Ascending aorta (tissue), 2 donors: ENCODE measurements around the gene CACNG4. TPM values are rescaled to one million over a fixed set of nuclear protein-coding genes. Genes with fewer than 3 reads are reported as not detected.

ENCODE experiments used
- DNase-seq, 2 donors: peaks; one replicate each; pipeline ENCODE4 v3.0.0-alpha.2; 2019; ENCODE audit warnings: low spot score in 2 of 2
- H3K27ac ChIP-seq, 2 donors: fragments of 200-600 bp; sonication (generic); one replicate each; pipeline ENCODE4 v1.5.1; 2016 to 2017; ENCODE audit warnings: mild to moderate bottlenecking in 1 of 2
- H3K27me3 ChIP-seq: fragments of 200-600 bp; sonication (generic); one replicate; pipeline ENCODE4 v1.5.1; 2017
- H3K36me3 ChIP-seq, 2 donors: fragments of 200-600 bp; sonication (generic); one replicate each; pipeline ENCODE4 v1.5.1; 2016
- H3K4me1 ChIP-seq, 2 donors: fragments of 200-600 bp; sonication (generic); one replicate each; pipeline ENCODE4 v1.5.1; 2016 to 2017; ENCODE audit warnings: mild to moderate bottlenecking in 1 of 2
- H3K4me3 ChIP-seq, 2 donors: fragments of 200-600 bp; sonication (generic); one replicate each; pipeline ENCODE4 v1.5.1; 2016 to 2017; ENCODE audit warnings: mild to moderate bottlenecking in 1 of 2
- H3K9me3 ChIP-seq, 2 donors: fragments of 200-600 bp; sonication (generic); one replicate each; pipeline ENCODE4 v1.5.1; 2016
- CTCF ChIP-seq, 3 experiments: fragments of 200-600 bp in 2 of 3; fragments of 450-650 bp in 1 of 3; sonication (generic) in 2 of 3; IDR thresholded peaks; one replicate each; pipeline ENCODE4 v1.5.1; 2016 to 2019; ENCODE audit warnings: antibody characterized with exemption in 3 of 3, mild to moderate bottlenecking in 1 of 3, moderate library complexity in 1 of 3
- intact Hi-C: fragments of 100-400 bp; cut with DNase I; formaldehyde crosslinking; loops from one replicate; pipeline ENCODE4 v1.15.1; 2023
- total RNA-seq: library from RNA; depleted of rRNA; stranded (reverse); fragments of >200 nt; gene quantifications from one replicate; pipeline ENCODE4 v1.1.0, GENCODE V29; 2016

Gene CACNG4
- total RNA-seq, 1 donor from 2014 or later: not detected

DNA sequence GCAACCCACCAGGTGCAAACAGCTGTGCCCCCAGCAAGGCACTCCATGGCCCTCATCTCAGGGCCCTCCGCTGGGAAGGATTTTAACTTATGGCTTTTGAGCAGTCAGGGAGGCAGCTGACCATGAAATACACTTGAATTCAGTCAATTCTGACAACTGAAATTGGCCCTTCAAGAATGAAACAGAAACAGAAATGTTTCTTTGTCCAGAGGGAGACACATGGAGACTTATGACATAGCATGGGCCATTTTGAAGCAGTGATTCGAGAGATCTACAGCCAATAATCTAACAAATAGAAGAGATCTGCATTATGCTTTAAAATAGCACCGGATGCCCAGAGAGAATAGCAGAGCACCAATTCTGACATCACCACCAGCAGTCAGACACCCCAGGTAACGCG, 87.3 kb downstream of the CACNG4 start:
- TF ChIP-seq CTCF (IDR thresholded peaks at IDR 0.05): no peak

DNA sequence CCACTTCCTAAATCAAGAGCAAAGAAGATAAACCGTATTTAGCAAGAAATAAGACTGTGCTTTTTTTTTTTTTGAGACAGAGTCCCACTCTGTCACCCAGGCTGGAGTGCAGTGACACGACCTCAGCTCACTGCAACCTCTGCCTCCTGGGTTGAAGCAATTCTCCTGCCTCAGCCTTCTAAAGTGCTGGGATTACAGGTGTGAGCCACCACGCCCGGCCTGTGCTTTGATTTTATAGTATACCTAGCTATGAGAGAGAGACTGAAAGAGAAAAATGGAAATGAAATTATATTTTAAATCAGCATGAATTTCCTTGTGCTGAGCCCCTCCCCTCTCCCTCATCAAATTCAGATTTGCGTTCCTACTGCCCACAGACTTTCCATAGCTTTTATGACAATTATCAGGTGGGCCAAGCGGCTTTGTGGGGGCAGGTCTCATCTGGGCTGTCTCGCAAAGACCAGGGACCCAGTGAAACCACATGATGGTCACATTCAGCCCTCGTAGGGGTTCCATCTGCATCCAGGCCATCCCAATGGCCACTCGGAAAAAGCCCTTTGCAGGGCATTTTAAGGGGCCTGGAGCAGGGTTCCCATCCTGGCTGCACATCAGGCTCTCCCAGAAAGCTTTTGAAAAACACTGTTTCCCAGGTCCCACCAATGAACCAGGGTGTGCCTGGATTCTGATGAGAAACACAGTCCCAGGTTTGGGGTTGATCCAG, 88.4 kb downstream of the CACNG4 start:
- Histone ChIP-seq H3K4me3 (no peak overlapping the region), H3K9me3 (peaks cover 9 to 17% of the 10 kb centered on the region in 2 donors), H3K36me3 (no peaks in the 10 kb centered on the region), H3K4me1 (no peaks in the 10 kb centered on the region), H3K27ac (no peak overlapping the region), H3K27me3 (no peaks in the 10 kb centered on the region)
- DNase-seq: peak in 1 of 2 donors; percentile 19
- intact Hi-C loops: no loop called here
- no peak for TF ChIP-seq CTCF (IDR thresholded peaks at IDR 0.05)

More for the DNA sequence above, 87.3 kb downstream of the CACNG4 start:
- no peaks in the 10 kb centered on the region for H3K36me3 ChIP-seq
- H3K27me3 ChIP-seq: no peaks in the 10 kb centered on the region
- H3K9me3 ChIP-seq: peaks cover 9 to 20% of the 10 kb centered on the region in 2 donors
- H3K4me3 ChIP-seq: no peak overlapping the region
- intact Hi-C loops: no loop called here
- DNase-seq: no peak
- no peaks in the 10 kb centered on the region for H3K4me1 ChIP-seq
- no peak overlapping the region for H3K27ac ChIP-seq

DNA sequence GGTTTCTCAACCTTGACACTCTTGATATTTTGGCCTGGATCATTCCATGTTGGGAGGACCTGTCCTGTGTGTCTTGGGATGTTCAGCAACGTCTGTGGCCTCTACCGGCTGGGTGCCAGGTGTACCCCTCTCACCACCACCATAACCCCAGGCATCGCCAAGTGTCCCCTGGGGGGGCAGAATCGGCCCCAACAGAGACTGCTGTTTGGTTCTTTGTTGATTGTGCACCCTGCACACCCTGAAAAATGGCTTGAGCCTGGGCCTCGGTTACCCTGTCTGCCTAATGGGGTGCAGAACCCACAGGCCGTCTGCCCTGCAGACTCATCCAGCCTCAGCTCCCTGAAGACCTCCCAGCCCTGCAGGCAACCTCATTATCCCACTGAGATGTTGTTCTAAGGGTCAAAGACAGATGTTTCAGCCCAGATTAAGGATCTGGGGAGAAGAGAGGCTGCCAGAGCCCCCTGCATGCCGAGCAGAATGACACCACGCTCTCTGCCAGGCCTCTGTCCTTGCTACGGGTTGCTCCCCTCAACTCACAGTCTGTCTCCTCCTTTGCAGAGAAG, 89.0 kb downstream of the CACNG4 start:
- Histone ChIP-seq H3K4me3 (no peak overlapping the region), H3K27ac (no peak overlapping the region), H3K27me3 (no peaks in the 10 kb centered on the region), H3K9me3 (peaks cover 9 to 11% of the 10 kb centered on the region in 2 donors), H3K4me1 (no peaks in the 10 kb centered on the region), H3K36me3 (no peaks in the 10 kb centered on the region)
- DNase-seq: peak in 1 of 2 donors; percentile 25
- intact Hi-C loops: no loop called here
- TF ChIP-seq CTCF (IDR thresholded peaks at IDR 0.05): no peak

DNA sequence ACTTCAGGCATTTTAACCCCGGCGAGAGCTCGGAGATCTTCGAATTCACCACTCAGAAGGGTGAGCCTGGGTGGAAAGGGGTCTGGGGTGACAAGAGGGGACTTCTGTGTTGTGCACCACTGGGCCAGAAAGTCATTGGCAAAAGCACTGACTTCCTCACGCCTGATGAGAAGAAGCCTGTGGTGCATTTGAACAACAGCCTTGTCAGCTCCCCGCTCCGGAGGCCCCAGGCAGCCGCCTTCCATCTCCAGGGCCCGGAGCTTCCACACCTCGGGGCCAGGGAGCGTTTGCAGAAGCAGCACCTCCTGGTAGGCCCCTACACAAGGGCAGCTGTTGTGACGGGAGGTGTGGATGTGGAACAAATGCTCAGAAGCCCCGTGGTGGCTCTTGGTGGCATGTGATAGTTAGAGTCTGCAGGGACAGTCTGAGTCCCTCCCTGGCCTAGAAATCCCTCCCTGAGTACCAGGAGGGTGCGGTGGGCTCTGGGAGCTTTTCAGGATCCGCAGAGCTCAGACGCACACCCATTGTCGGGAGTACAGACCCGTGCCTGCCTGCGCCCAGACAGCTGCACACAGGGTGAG, 89.6 kb downstream of the CACNG4 start:
- peak in 1 of 2 donors; percentile 24 for DNase-seq

DNA sequence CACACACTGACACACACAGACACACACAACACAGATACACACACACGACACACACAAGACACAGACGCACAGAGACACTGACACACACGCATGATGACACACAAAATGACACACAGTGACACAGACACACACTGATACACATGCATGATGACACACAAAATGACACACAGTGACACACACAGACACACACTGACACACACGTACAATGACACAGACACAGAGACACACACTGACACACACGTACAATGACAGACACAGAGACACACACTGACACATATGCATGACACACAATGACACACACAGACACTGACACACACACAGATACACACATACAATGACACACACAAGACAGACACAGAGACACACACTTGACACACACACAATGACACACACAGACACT, 90.1 kb downstream of the CACNG4 start:
- Histone ChIP-seq H3K4me1 (no peaks in the 10 kb centered on the region), H3K36me3 (no peaks in the 10 kb centered on the region), H3K9me3 (no peaks in the 10 kb centered on the region), H3K27ac (no peak overlapping the region), H3K27me3 (no peaks in the 10 kb centered on the region), H3K4me3 (no peak overlapping the region)
- intact Hi-C loops: no loop called here
- no peak for TF ChIP-seq CTCF (IDR thresholded peaks at IDR 0.05)
- DNase-seq: peak in 1 of 2 donors; percentile 45

More for the DNA sequence above, 89.6 kb downstream of the CACNG4 start:
- TF ChIP-seq CTCF (IDR thresholded peaks at IDR 0.05): no peak
- intact Hi-C loops: no loop called here
- Histone ChIP-seq H3K4me1 (no peaks in the 10 kb centered on the region), H3K27me3 (no peaks in the 10 kb centered on the region), H3K27ac (no peak overlapping the region), H3K4me3 (no peak overlapping the region), H3K9me3 (peaks cover 3 to 5% of the 10 kb centered on the region in 2 donors), H3K36me3 (no peaks in the 10 kb centered on the region)
